ENCODE results near the gene KLHDC2.

DNA sequence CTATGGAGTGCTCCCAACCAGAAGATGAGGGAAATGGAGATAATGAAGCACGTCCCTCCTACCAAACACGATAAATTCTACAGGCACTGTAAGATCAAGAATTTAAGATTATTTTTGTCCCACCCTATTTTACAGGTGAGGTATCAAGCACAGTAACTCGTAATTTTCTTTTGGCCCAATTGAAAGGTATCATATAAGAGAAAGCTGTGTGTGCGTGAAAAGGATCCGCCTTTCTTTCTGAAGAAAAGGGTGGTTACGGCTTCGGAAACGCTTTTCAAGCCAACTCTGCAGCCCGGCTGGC is 733 bp upstream of the KLHDC2 start:
- TF ChIP-seq CTCF (conservative IDR thresholded peaks at IDR 0.05), result no peak
- no peak for TF ChIP-seq ZFX (IDR thresholded peaks at IDR 0.05)
